ENCODE results near the gene MMEL1.

The MMEL1 gene

DNA sequence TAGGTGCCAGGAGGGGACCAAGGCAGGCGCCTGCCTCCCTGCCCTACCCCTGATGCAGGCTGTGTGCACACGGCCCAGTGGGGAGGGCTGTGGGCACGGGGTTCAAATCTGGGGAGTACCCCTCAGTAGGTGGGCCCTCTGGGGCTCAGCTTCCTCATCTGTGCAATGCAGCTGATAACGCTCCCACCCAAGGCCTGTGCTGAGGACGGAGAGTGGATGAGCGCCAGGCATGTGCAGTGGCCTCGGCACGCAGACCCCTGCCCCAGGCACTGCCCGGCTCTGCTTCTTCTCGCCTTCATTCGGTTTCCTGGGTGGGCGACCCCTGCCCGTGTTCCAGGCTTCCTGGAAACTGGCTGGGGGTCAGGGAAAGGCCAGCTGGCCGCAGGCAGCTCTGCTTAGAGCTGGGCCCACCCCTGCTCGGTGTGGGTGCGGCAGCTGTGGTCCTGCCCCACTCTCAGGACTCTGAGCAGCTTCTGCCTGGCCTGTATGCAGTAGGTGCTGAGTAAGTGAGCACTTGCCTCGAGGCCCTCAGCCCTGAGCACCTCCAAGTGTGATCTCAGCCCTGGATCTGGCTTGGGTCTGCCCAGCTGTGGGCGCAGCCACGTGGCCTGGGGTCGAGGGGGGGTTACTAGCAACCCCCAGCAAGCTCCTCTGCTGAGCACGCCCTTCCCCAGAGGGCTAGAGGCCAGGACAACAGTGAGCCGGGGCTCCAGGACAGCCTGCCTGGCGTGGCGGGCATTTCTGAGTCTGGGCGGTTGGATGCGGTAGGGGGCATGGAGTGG is 88.5 kb downstream of the MMEL1 start:
- DNase-seq (ENCODE audit: low spot score) = no peak

DNA sequence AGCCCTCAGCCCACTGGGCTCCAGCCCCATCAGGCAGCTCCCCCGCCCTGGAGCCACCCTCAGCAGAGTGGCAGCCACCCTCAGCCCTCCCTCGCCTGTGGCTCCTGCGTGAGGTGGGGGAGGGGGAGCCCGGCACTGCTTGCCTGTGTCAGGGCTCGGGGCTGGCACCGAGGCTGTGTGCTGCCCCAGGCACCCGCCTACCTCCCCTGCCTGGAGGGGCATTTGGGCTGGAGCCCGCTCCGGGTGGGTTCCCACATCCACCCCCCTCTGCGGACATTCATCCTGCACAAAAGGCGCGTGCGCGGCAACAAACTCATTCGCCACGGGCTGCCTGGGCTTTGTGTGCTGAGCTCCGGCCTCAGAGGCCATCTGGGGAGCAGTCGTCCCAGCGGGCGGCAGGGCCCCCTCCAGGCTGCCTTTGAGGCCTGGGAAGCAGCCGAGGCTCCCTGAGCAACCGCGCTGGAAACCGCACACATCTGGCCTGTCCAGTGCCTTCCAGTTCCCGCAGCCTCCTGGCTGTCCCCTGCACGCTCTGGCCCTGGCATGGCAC is 89.2 kb downstream of the MMEL1 start:
- DNase-seq (ENCODE audit: low spot score) = no peak

DNA sequence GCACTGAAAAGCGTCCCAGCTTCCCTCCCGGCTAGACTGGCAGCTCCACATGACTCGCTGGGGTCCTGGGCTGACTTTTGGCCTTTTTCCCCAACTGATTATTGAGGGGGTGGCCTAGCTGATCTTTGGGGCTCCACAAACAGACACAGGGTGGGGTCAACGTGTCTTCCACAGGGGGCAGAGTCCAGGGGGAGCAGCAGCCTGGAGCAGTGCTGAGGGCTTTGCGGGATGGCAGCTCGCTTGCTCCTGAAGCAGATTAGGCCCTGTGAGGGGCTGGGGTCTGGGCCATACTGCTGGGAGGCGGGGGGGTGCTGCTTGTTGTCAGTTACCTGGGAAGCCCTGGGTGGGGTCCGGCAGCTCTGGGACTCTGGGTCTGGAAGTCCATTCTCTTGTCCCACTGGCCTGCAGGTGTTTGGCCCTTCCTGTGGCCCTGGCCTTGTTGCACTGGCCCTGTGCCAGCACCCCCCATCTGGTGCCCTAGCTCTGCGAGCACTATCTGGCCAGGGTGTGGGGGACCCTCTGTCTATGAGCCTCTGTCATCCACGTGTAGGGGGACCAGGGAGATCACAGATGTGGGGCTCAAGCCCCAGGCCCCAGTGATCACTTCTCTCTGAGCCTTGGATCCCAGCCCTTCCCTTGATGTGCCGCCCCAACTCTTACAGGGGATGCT is 90.4 kb downstream of the MMEL1 start:
- DNase-seq (ENCODE audit: low spot score) = no peak

DNA sequence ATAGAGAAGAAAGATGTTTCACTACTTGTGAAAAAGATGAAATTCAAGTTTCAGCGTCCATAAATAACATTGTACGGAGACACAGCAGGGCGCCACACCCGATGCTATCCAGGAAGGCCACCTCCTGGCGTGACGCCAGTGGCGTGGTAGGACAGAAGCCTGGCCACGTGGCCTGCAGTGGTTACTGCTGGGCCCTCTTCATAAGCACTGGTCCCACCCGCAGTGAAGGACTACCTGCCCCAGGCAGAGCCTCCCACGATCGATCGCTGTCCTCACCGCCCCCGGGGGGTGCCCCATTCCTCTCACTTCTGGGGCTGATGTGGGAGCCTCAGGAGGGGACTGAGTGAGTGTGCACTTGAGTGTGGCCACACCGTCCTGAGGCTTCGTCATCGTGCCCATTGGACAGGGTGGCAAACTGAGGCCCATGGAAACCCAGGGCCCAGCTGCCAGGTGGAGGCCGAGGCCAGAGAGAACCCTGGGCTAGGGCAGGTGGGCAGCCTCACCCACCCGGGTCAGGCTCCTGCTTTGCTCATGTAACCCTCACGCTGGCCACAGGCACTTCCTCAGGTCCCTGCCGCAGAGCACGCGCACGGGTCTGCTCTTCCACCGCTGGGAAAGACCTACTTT is 91.1 kb downstream of the MMEL1 start:
- DNase-seq (ENCODE audit: low spot score) = no peak

DNA sequence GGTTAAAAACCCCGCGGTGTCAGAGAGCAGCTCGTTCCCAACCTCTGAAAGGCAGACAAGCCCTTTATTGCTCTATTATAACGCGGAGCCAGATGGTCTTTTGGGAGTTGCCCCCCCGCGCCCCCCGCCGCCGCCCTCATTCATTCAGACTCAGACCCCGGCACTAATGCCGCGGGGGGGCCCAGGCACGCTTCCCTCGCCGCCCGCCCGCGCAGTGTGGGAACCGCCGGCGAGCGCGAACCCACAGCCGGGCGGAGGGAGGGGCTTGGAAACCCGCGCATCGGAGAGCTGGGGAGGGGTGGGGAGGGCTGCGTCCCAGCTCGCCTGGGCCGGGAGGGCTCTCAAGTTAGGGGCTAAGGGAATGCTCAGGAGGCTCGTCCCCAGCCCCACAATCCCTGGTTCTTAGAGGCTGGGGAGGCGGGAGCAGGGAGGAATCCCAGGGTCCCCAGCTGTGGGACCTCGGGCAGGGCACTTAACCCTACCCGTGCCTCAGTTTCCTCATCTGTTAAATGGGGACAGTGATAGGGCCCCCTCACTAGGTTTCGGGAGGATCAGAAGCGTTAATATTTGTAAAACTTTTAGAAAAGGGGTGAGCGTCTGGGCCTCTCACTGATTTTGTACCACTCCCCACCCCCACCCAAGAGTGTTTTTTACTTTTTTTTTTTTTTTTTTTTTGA is 91.9 kb downstream of the MMEL1 start:
- DNase-seq (ENCODE audit: low spot score) = no peak
